Measurements from ENCODE around the gene CAPZA1. TPM values are rescaled to one million over a fixed set of nuclear protein-coding genes. Genes with fewer than 3 reads are reported as not detected.
A peak's percentile ranks its signal among the peaks of the same experiment; 100 is the strongest.

Gene CAPZA1
- total and polyA plus RNA-seq, 10 of the 15 experiments (the other 5 are each of a cell fraction or from before 2014, with no cell fraction given) = 187 to 886 (median 278) TPM

DNA sequence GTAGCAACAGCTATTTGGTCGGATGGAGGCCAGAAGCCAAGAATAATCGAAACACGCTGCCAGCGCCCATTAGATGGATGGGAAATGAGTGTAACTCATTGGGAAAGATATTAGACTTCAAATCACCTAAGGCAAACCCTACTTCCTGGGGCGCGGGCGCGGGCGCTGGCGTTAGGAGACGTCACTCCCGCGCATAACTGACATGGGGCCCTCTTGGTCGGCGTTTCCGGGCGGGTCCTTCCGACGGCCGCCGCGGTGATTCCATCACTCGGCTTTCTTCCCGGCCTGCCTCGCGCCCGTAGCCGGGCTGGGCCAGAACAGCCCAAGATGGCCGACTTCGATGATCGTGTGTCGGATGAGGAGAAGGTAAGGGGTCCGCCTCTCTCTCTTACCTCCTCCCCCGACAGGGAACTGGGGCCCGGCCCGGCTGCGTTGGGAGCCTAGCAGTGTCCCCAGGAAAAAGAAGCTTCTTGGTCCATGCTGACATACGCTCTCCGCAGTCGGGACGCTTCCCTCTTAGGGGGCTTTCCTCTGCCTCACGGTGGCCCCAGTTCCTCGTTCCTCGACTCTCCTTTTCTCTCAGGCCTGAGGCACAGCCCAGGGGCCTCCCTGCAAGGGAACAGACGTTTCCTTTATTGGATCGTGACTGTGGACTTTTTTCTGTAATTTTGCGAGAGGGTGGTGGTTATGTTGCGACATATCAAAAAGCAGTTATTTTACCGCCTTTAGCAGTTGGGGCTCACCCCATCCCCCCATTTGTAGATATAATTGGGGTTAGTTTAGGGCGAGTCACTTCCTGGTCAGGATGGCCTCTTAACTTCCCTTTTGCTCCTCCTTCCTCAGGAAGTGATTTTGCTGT lies at the start of gene CAPZA1 (continued):
- TF ChIP-seq TARDBP (IDR thresholded peaks at IDR 0.05; ENCODE audit: borderline replicate concordance) (0 out of 2 replicates have a peak, but pooled peaks have one; percentile 6), RUNX3 (IDR thresholded peaks at IDR 0.05; ENCODE audit: low read length) (peak; percentile 35; the same call in 1 of the 2 replicates), YBX1 (IDR thresholded peaks at IDR 0.05) (no peak), HCFC1 (IDR thresholded peaks at IDR 0.05; ENCODE audit: low read length) (peak; percentile 59), SMAD5 (IDR thresholded peaks at IDR 0.05; ENCODE audit: low read depth) (peak; percentile 91), NR2C1 (IDR thresholded peaks at IDR 0.05) (no peak), SUPT20H (IDR thresholded peaks at IDR 0.05; ENCODE audit: borderline replicate concordance, control insufficient read depth, low read depth, low read length) (no peak), BACH1 (IDR thresholded peaks at IDR 0.05; ENCODE audit: borderline replicate concordance) (peak; percentile 36), HDAC2 (IDR thresholded peaks at IDR 0.05) (no peak)
- TF ChIP-seq, protein P1, sequence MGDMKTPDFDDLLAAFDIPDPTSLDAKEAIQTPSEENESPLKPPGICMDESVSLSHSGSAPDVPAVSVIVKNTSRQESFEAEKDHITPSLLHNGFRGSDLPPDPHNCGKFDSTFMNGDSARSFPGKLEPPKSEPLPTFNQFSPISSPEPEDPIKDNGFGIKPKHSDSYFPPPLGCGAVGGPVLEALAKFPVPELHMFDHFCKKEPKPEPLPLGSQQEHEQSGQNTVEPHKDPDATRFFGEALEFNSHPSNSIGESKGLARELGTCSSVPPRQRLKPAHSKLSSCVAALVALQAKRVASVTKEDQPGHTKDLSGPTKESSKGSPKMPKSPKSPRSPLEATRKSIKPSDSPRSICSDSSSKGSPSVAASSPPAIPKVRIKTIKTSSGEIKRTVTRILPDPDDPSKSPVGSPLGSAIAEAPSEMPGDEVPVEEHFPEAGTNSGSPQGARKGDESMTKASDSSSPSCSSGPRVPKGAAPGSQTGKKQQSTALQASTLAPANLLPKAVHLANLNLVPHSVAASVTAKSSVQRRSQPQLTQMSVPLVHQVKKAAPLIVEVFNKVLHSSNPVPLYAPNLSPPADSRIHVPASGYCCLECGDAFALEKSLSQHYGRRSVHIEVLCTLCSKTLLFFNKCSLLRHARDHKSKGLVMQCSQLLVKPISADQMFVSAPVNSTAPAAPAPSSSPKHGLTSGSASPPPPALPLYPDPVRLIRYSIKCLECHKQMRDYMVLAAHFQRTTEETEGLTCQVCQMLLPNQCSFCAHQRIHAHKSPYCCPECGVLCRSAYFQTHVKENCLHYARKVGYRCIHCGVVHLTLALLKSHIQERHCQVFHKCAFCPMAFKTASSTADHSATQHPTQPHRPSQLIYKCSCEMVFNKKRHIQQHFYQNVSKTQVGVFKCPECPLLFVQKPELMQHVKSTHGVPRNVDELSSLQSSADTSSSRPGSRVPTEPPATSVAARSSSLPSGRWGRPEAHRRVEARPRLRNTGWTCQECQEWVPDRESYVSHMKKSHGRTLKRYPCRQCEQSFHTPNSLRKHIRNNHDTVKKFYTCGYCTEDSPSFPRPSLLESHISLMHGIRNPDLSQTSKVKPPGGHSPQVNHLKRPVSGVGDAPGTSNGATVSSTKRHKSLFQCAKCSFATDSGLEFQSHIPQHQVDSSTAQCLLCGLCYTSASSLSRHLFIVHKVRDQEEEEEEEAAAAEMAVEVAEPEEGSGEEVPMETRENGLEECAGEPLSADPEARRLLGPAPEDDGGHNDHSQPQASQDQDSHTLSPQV (IDR thresholded peaks at IDR 0.05) = peak; percentile 12; the same call in 1 of the 2 replicates
- TF ChIP-seq, protein P2, sequence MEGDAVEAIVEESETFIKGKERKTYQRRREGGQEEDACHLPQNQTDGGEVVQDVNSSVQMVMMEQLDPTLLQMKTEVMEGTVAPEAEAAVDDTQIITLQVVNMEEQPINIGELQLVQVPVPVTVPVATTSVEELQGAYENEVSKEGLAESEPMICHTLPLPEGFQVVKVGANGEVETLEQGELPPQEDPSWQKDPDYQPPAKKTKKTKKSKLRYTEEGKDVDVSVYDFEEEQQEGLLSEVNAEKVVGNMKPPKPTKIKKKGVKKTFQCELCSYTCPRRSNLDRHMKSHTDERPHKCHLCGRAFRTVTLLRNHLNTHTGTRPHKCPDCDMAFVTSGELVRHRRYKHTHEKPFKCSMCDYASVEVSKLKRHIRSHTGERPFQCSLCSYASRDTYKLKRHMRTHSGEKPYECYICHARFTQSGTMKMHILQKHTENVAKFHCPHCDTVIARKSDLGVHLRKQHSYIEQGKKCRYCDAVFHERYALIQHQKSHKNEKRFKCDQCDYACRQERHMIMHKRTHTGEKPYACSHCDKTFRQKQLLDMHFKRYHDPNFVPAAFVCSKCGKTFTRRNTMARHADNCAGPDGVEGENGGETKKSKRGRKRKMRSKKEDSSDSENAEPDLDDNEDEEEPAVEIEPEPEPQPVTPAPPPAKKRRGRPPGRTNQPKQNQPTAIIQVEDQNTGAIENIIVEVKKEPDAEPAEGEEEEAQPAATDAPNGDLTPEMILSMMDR (IDR thresholded peaks at IDR 0.05 in 2 of 3, conservative IDR thresholded peaks at IDR 0.05 in 1 of 3; ENCODE audit: control insufficient read depth in 2 of 3, extremely low read depth in 1 of 3, insufficient read depth in 1 of 3, low read depth in 3 of 3, low read length in 3 of 3) = no peak
- TF ChIP-seq, protein P3, sequence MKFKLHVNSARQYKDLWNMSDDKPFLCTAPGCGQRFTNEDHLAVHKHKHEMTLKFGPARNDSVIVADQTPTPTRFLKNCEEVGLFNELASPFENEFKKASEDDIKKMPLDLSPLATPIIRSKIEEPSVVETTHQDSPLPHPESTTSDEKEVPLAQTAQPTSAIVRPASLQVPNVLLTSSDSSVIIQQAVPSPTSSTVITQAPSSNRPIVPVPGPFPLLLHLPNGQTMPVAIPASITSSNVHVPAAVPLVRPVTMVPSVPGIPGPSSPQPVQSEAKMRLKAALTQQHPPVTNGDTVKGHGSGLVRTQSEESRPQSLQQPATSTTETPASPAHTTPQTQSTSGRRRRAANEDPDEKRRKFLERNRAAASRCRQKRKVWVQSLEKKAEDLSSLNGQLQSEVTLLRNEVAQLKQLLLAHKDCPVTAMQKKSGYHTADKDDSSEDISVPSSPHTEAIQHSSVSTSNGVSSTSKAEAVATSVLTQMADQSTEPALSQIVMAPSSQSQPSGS (IDR thresholded peaks at IDR 0.05; ENCODE audit: low read length) = peak; percentile 18; the same call in 1 of the 2 replicates
- TF ChIP-seq, protein P4, sequence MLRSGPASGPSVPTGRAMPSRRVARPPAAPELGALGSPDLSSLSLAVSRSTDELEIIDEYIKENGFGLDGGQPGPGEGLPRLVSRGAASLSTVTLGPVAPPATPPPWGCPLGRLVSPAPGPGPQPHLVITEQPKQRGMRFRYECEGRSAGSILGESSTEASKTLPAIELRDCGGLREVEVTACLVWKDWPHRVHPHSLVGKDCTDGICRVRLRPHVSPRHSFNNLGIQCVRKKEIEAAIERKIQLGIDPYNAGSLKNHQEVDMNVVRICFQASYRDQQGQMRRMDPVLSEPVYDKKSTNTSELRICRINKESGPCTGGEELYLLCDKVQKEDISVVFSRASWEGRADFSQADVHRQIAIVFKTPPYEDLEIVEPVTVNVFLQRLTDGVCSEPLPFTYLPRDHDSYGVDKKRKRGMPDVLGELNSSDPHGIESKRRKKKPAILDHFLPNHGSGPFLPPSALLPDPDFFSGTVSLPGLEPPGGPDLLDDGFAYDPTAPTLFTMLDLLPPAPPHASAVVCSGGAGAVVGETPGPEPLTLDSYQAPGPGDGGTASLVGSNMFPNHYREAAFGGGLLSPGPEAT (IDR thresholded peaks at IDR 0.05; ENCODE audit: low read depth) = peak; percentile 83
- TF ChIP-seq, protein P5, sequence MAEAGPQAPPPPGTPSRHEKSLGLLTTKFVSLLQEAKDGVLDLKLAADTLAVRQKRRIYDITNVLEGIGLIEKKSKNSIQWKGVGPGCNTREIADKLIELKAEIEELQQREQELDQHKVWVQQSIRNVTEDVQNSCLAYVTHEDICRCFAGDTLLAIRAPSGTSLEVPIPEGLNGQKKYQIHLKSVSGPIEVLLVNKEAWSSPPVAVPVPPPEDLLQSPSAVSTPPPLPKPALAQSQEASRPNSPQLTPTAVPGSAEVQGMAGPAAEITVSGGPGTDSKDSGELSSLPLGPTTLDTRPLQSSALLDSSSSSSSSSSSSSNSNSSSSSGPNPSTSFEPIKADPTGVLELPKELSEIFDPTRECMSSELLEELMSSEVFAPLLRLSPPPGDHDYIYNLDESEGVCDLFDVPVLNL (IDR thresholded peaks at IDR 0.05; ENCODE audit: low read depth, low read length) = no peak
